T-helper 9 cell (primary cell): ENCODE results near the gene TPX2.

Experiments
- DNase-seq: peaks from one replicate; pipeline ENCODE4 v3.0.0-alpha.2; 2020
- total RNA-seq, 2 donors: gene quantifications; one replicate each; lab custom pipeline; 2026; lab: John Stamatoyannopoulos, UW

The TPX2 gene
- 0.98 to 1.7 reads per million in 2 donors for total RNA-seq

- DNase-seq: peak; percentile 58
Observed at GRCh38 chr20:31738729-31739549, at the start of gene TPX2. Gene TPX2 (plus strand): TSS chr20:31739290. CDS start chr20:31757477, 18,187 bp downstream.

GRCh38 chr20:31690124-31690666, 48.9 kb upstream of the TPX2 start:
- DNase-seq: no peak

- DNase-seq: no peak
Observed at GRCh38 chr20:31691646-31692275, 47.3 kb upstream of the TPX2 start.

- no peak for DNase-seq
Observed at GRCh38 chr20:31693402-31693801, 45.7 kb upstream of the TPX2 start.

- DNase-seq: no peak
Observed at GRCh38 chr20:31693987-31694661, 45.0 kb upstream of the TPX2 start.

- no peak for DNase-seq
Observed at GRCh38 chr20:31694842-31695593, 44.1 kb upstream of the TPX2 start.

GRCh38 chr20:31695849-31696804, 43.0 kb upstream of the TPX2 start:
- no peak for DNase-seq

GRCh38 chr20:31698243-31698802, 40.8 kb upstream of the TPX2 start:
- DNase-seq: no peak

- DNase-seq: no peak
Observed at GRCh38 chr20:31698803-31699718, 40.0 kb upstream of the TPX2 start.

- no peak for DNase-seq
Observed at GRCh38 chr20:31699801-31700728, 39.0 kb upstream of the TPX2 start.

GRCh38 chr20:31700747-31701146, 38.3 kb upstream of the TPX2 start:
- no peak for DNase-seq

GRCh38 chr20:31701591-31701990, 37.5 kb upstream of the TPX2 start:
- no peak for DNase-seq

- no peak for DNase-seq
Observed at GRCh38 chr20:31704225-31705119, 34.6 kb upstream of the TPX2 start.

- no peak for DNase-seq
Observed at GRCh38 chr20:31705191-31705590, 33.9 kb upstream of the TPX2 start.

- no peak for DNase-seq
Observed at GRCh38 chr20:31705598-31706597, 33.2 kb upstream of the TPX2 start.

- no peak for DNase-seq
Observed at GRCh38 chr20:31706607-31707257, 32.4 kb upstream of the TPX2 start.
